GM18867 (cell line): ENCODE results near the gene C1QTNF7.

Experiments
- ATAC-seq: cut with Tn5 transposase; IDR thresholded peaks from one replicate; pipeline ENCODE4 v1.9.1; 2021; ENCODE audit warnings: mild to moderate bottlenecking, moderate library complexity; ENCODE audit not compliant: unreplicated experiment

Gene C1QTNF7

DNA sequence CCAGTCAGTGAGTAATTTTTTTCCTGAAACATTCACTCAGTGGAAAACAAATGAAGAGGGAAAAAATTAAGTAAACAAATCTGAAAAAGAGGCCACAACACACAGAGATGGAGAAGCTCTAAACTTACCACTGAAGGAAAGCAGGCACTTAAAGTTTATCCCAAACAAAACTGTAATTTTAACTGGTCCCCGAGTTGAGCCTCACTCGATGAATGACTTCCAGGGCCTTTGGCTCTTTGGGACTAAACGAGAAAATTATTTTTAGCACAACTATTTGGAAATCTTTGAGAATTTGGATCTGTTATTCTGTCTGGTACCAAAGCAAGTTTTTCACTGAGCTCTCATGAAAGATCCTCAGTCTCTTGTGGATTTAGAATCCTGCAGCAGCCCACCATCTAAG lies at the start of gene C1QTNF7:
Gene C1QTNF7, plus strand, starts transcription at position 333 of the 400 bp plus-strand sequence. CDS start 7,711 bp downstream, outside the sequence.
- no peak for ATAC-seq

DNA sequence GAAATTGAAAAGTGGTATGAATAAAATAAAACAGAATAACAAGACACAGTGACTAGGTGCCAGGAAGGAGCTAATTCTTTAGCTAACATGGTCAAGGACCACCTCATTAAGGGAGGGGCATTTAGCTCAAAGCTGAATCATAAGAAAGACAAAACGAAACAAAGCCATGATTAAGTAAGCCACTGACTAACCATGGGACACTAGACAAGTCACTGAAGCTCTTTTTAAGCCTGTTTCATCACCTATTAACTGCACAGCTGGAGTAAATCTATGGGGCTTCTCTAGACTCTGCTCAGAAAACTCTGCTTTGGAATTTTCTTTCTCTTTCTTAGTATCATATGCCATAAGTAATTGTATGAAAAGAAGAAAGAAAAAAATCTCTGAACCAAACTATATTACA lies 49.8 kb upstream of the C1QTNF7 start:
- ATAC-seq = no peak

DNA sequence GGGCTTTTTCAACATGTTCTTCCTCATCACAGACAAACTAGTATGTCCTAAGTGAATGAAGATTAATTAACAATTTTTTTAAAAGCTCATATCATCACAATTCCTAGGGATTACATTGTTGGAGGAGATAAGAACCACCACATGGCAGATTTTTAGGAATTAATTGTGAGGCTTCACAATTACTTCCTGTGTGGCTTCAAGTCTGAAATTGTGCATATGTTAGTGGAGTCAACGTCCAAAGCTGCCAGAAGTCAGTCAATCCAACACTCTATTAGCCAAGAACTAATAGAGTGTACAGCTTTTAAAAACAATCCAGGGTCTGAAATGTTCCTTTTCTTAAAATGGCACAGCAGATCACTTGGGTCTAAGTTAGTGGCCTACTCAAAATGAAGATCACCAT lies 49.3 kb upstream of the C1QTNF7 start:
- no peak for ATAC-seq

GRCh38 chr4:15381806-15382338 lies 46.0 kb upstream of the C1QTNF7 start:
- ATAC-seq = no peak

DNA sequence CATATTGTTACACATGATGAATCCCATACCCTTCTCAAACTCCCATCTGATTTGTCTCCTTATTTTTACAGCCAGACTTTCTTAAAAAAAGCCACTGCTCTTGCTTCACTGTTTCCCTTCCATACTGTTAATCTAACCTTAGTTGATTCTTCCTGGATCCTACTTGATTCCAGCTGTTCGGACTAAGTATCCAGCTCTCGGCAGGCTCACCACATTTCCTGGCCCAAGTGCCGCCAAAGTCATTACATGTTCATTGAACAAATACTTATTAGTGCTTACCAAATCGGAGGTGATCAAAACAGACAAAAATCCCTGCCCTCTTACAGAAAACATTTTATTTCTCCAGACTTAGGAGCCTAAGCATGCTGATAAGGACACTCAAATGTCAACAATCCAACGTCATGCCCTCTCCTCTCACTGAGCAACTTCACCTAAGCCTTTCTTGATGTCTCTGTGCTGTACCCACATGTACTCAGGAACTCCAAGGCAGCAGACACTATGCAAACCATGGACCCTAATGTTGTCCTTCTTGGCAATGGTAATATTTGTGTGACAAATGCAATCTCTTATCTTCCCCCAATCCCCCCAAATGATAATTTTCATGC lies 45.1 kb upstream of the C1QTNF7 start:
- ATAC-seq = no peak

- no peak for ATAC-seq
These were observed 42.3 kb upstream of the C1QTNF7 start for GRCh38 chr4:15385515-15385914.

DNA sequence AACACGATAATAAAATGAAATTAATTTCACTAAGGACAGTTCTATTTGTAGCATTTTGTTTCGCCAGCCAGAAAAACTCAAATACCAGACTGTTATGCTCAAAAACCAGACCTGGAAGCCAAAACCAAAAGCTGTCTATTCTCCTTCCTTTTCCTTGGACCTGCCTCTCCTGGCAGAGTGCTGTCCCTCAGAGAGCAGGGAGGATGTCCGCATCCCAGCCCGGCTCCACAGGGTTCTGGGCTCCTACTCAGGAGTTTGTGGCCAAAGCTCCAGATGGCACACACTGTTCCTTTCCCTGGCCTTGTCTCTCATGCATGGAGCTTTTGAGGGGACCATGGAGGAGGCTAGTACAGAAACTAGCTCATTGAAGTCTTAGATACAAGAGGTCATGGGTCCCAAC lies 41.9 kb upstream of the C1QTNF7 start:
- no peak for ATAC-seq

- no peak for ATAC-seq
These were observed 37.3 kb upstream of the C1QTNF7 start for GRCh38 chr4:15390494-15390893.

DNA sequence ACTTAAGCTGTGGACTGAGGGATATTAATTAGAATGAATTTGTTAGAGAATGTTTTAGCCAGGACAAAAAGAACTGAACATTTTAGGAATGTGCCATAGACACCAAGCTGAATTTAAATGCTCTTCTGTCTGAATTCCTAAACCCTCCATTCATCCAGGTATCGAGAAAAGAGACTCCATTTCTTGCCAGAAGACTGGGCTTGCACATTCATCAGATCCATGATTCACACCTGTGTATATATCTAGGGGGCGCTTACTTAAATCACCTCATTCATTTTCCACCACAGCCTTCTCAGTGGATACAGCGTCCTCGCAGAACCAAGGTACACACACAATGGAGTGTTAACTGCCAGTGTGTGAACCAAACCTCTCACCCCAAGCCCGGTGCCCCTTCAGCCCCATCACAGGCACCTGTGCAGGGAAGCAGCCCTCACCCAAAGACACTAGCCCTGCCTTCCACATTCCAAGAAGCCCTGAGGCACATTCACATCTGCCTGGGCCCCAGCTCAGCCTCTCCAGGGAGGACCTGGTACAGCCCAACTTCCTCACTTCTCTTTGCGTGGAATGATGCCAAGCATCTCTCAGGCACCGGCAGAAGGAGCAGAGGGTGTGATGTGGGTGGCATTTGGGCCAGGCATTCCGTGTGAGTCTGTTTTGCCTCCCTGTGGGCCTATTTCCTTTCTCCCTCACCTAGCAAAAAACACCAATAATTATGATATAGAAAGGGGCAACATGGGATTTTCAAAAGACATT lies 35.6 kb upstream of the C1QTNF7 start:
- ATAC-seq = no peak

DNA sequence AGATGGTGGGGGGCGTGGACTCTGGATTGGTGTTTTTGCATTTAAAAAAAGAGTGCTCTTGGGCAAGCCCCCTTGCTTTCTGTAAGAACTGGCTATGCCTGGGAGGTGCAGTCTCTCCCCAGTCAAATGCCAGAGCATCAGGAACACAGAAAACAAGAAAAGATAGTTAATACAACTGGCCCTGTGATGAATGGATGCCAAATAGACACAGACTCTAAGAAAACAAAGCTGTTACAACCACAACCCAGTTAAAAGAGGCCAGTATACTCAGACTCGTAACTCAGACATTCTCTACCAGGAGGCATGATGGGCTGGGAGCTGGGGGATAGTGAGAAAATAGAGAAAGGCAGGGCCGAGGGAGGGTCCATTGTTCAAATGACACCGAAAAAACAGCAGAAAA lies 32.5 kb upstream of the C1QTNF7 start:
- ATAC-seq = no peak

GRCh38 chr4:15396157-15396800 lies 31.6 kb upstream of the C1QTNF7 start:
- peak; percentile 96 for ATAC-seq

GRCh38 chr4:15398001-15398400 lies 29.8 kb upstream of the C1QTNF7 start:
- no peak for ATAC-seq

DNA sequence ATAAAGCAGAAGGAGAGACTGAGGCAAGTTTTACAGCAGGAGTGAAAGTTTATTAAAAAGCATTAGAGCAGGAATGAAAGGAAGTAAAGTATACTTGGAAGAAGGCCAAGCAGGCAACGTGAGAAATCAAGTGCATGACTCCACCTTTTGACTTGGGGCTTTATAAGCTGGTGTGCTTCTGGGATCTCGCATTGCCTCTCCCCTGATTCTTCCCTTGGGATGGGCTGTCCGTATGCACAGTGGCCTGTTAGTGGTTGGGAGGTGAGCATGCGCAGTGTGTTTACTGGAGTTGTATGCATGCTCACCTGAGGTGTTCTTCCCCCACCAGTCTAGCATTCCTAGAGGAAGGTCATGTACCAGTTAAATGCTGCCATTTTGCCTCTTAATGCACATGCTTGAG lies 29.1 kb upstream of the C1QTNF7 start:
- no peak for ATAC-seq

- ATAC-seq = no peak
These were observed 27.6 kb upstream of the C1QTNF7 start for GRCh38 chr4:15400226-15400625.

GRCh38 chr4:15400981-15401671 lies 26.7 kb upstream of the C1QTNF7 start:
- ATAC-seq = no peak

DNA sequence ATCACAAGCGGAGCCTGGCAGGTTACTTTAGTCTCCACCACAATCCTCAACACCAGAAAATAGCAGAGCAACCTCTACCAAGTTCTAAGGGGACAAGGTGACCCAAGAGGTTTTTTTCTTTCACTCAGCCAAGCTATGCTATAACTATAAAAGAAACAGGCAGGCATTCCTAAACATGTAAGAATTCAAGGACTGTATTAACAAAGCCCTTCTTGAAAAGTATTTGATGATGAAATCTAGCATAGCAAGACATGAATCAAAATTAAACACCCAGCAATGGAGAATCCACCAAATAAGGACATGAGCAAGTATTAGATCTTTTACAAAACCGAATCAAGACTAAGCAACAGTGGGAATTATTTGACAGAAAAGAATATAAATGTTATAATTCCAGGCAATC lies 25.7 kb upstream of the C1QTNF7 start:
- ATAC-seq = no peak

DNA sequence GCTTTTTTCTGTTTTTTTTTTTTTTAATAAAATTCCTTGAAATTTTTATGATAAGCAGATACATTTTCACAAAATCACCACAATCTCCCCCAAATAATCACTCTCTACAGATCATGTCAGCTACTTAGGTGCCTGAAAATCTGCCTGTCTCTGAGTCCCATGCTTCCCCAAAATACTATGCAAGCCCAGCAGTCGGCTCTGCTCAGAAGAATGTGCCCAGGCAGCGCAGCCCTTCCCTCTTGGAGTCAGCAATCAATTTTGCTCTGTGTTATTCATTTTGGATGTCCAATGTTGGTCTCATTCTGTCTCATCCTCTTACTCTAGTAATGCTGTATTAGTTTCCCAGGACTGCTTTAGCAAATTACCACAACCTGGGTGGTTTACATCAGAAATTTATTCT lies 24.9 kb upstream of the C1QTNF7 start:
- no peak for ATAC-seq

DNA sequence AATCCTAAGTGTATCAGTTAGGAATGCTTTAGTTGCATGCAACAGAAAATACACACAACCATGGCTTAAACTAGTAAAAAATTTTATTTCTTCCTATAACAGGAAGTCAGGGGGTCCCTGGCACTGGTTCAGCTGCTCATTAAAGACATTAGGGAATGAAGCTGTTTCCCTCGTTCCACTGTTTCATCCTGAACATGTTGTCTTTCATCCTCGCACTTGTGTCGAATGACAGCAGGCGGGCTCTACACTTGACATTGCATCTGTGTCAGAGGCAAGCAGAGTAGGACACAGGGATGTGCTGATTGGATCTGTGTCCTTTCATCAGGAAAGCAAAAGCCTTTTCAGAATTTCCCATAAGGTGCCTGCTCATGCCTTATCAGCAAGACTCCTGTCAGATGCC lies 22.8 kb upstream of the C1QTNF7 start:
- no peak for ATAC-seq

- ATAC-seq = no peak
These were observed 17.1 kb upstream of the C1QTNF7 start for GRCh38 chr4:15410750-15411149.

DNA sequence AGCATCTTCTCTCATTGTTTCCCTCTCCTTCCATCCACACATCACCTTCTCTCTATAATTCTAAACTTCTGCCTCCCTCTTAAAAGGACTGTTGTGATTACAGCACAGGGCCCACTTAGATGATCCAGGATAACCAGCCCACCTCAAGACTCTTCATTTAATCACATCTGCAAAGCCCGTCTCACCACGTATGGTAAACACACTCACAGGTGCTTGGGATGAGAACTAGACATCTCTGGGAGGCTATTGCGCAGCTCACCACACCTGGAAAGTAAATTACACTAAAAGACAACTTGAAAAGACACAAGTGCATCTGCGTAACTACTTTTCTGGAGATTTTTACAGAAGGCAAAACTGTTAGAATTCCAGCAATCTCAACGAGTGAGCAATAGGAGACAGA lies 15.4 kb upstream of the C1QTNF7 start:
- ATAC-seq = no peak

DNA sequence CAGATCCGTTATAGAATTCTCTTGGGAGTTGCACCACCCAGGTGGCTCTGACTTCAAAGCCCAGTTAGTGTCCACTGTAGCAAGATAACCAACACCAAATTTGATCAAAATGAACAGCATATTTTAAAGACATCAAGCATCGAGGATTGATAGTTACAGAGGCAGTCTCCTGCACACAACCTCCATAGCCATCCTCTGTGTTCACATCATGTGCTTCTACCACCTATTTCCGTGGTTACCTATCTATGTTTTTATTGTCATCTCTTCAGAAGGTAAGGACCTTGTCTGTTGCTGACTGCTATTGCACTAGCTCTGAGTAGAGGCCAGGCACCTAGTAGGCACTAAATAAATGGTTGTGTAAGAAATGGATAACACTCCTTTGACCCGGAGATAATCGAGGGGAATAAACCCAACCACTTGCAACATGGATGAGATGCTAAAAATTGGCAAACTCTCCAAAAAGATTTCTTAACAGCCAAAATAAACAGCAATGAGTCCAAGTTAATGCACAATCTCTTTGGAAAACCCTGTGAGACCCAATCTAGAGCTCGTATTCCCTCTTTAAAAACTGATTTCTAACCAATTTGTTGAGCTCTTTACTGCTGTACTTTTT lies 14.7 kb upstream of the C1QTNF7 start:
- no peak for ATAC-seq
